ENCODE data around the gene ZFP28.

The ZFP28 gene

GRCh38 chr19:56538761-56539263 is at the start of gene ZFP28:
ZFP28 (plus strand) TSS chr19:56538948; CDS start chr19:56539019, 71 bp downstream.
- DNase-seq: no peak

- DNase-seq: no peak
These were observed 47.3 kb upstream of the ZFP28 start for GRCh38 chr19:56491399-56491798.

GRCh38 chr19:56504581-56504980 is 34.2 kb upstream of the ZFP28 start:
- no peak for DNase-seq

GRCh38 chr19:56507446-56508289 is 31.1 kb upstream of the ZFP28 start, which contains the start of gene ZNF471:
ZNF471 (plus strand) TSS chr19:56507855; CDS start chr19:56511572, 3,717 bp downstream.
- DNase-seq: peak; percentile 85

GRCh38 chr19:56508290-56508778 is 30.4 kb upstream of the ZFP28 start:
- no peak for DNase-seq

- no peak for DNase-seq
These were observed 13.4 kb upstream of the ZFP28 start for GRCh38 chr19:56525214-56525860.

GRCh38 chr19:56537442-56537841 is 1.3 kb upstream of the ZFP28 start:
- DNase-seq: no peak

GRCh38 chr19:56538254-56538760 is 441 bp upstream of the ZFP28 start:
- DNase-seq: peak; percentile 93

- DNase-seq: no peak
These were observed 5.0 kb downstream of the ZFP28 start for GRCh38 chr19:56543776-56544175.

GRCh38 chr19:56547535-56547934 is 8.8 kb downstream of the ZFP28 start:
- no peak for DNase-seq

GRCh38 chr19:56554272-56554869 is 15.6 kb downstream of the ZFP28 start:
- no peak for DNase-seq

- no peak for DNase-seq
These were observed 24.0 kb downstream of the ZFP28 start for GRCh38 chr19:56562766-56563165.

GRCh38 chr19:56566904-56567273 is 28.1 kb downstream of the ZFP28 start:
- peak; percentile 52 for DNase-seq

- peak; percentile 88 for DNase-seq
These were observed 28.7 kb downstream of the ZFP28 start, which contains the start of gene ZNF470 for GRCh38 chr19:56567274-56568120. ZNF470 (plus strand) TSS chr19:56567468; CDS start chr19:56570312, 2,844 bp downstream.

- DNase-seq: no peak
These were observed 33.8 kb downstream of the ZFP28 start for GRCh38 chr19:56572589-56572988.

- no peak for DNase-seq
These were observed 35.2 kb downstream of the ZFP28 start for GRCh38 chr19:56573914-56574313.

GRCh38 chr19:56577719-56578602 is 39.2 kb downstream of the ZFP28 start:
- DNase-seq: no peak

GRCh38 chr19:56594446-56594782 is 55.7 kb downstream of the ZFP28 start:
- no peak for DNase-seq

GRCh38 chr19:56594783-56595547 is 56.2 kb downstream of the ZFP28 start, which contains the start of gene ZNF71:
ZNF71 (plus strand) TSS chr19:56595302; CDS start chr19:56601559, 6,257 bp downstream.
- DNase-seq: peak; percentile 91

GRCh38 chr19:56595548-56595899 is 56.8 kb downstream of the ZFP28 start:
- no peak for DNase-seq

Measured in activated naive CD4-positive, alpha-beta T cell treated with anti-CD3 and anti-CD28 coated beads, Interleukin-2, amount 50 U/mL, for 16 hours (primary cell).